HL-60 (cell line): ENCODE data around the gene KIR3DL1.
"Not testable (repeated sequence)": the region's sequence is repeated elsewhere in the genome, so short reads cannot be mapped to it uniquely, and the experiment has no call there.

Experiments used
- CTCF ChIP-seq: IDR thresholded peaks from one replicate; pipeline ENCODE4 v1.5.1; 2011; ENCODE audit warnings: low read length, control low read depth, inconsistent platforms; ENCODE audit not compliant: insufficient read depth
- GABPA ChIP-seq: IDR thresholded peaks from 2 replicates; pipeline ENCODE4 v1.6.1; 2012; ENCODE audit warnings: low read depth
- POLR2AphosphoS5 ChIP-seq: IDR thresholded peaks from 2 replicates; pipeline ENCODE4 v1.6.1; 2012; ENCODE audit warnings: low read depth
- REST ChIP-seq: IDR thresholded peaks from 2 replicates; pipeline ENCODE4 v1.6.1; 2012; ENCODE audit warnings: low read depth; ENCODE audit not compliant: insufficient replicate concordance

GRCh38 chr19:54777851-54778250 is 38.4 kb upstream of the KIR3DL1 start:
- not testable (repeated sequence) for TF ChIP-seq CTCF, POLR2AphosphoS5, REST, GABPA
